Stimulated activated naive CD4-positive, alpha-beta T cell (primary cell): ENCODE results near the gene MAN1B1.

Experiments used
- DNase-seq, 6 experiments: peaks; one replicate each; lab custom pipeline; 2025; lab: John Stamatoyannopoulos, UW

Gene MAN1B1

GRCh38 chr9:137068539-137069507 lies 18.0 kb upstream of the MAN1B1 start:
- DNase-seq = no peak

GRCh38 chr9:137069508-137070091 lies 17.2 kb upstream of the MAN1B1 start:
- no peak for DNase-seq

DNA sequence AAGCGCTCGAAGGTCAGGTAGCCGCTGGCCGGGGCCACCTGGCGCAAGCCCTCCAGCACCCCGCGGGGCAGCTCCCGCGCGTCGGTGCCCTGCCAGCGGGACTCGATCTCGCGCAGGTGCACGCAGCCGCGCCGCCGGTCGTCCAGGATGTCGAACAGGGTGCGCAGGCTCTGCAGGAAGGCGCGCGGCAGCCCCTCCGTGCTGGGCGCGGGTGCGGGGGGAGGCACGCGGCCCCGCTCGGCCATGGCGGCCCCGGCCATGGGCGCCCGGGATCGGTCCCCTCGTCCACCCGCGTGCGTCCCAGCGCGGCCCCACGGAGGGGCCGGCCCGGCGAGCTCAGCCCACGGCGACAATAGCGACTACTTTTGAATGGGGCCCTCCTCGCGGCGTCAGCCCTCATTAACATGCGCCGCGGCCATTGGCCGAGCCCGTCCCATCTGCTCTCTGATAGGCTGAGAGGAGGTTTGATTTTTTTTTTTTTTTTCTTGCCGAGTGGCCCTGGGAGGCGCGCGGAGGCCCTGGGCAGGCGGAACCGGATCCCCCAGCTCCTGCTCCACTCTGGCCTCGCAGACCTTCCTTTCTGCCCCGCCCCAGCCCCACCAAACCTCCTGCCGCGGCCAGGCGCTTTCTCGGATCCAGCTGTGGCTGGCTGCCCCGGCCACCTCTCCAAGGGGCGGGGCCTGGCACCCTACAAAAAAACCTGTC lies 16.4 kb upstream of the MAN1B1 start, which contains the start of gene SAPCD2:
Gene SAPCD2 (minus strand): TSS at position 357 of the 705 bp plus-strand sequence. CDS start 97 bp downstream, at position 260.
- DNase-seq = peak; percentile 70 to 92 (median 82)

DNA sequence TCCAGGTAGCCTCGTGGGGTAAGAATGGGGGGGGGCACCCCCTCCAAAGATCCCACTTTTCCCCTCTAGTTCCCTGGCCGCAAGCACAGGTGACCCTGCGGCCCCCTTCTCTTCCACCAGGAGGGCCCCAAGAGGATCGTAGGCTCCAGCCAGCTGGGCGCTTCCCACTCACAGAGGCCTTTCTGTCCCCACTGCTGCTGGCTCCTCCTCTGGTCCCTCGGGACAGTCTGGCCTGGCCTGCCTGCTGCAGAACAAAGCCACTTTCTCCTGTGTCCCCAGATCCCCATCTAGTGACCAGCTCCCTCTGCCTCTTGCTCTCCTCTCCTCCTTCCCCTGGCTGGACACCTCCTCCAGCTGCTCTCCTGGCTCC lies 15.9 kb upstream of the MAN1B1 start:
- DNase-seq = no peak

- DNase-seq = no peak
Observed at GRCh38 chr9:137071282-137071681, 15.5 kb upstream of the MAN1B1 start.

DNA sequence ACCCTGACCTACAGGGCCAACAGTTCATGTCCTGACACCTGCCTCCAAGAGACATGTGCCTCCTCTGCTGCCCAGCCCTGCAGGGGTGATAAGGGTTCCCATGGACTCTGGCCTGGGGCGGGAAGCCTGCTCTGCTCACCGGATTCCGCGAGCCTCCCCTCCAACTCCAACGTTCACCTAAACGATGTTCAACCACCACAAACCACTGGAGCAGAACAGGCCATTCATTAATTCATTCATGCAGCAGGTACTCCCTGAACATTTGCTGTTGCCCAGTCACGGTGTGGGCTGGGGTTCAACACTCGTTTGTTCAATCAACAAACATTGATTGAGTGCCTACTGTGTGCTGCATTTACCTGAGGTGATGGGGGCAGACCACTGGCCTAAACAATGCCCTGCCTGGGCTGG lies 12.8 kb upstream of the MAN1B1 start:
- no peak for DNase-seq

- DNase-seq = no peak
Observed at GRCh38 chr9:137074657-137075274, 12.0 kb upstream of the MAN1B1 start.

- no peak for DNase-seq
Observed at GRCh38 chr9:137075275-137075775, 11.5 kb upstream of the MAN1B1 start.

DNA sequence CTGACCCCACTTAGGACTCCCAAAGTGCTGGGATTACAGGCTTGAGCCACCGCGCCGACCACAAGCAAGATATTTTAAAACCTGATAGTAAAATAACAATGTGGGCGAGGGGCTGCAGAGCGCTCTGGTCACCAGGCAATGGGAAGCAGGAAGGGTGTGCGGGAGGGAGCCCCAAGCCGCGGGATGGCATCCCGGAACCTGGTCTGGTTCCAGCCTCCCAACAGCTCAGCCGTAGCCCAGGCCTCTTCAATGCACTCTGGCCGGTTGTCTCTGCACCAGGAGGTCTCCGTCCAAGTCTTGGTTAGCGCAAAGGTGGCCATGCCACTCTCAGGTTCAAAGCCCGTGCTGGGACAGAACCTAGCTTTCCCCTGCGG lies 10.2 kb upstream of the MAN1B1 start:
- DNase-seq = no peak

- peak in 5 of 6 experiments; percentile 20 to 50 (median 34) for DNase-seq
Observed at GRCh38 chr9:137077010-137077747, 9.6 kb upstream of the MAN1B1 start, which contains the start of gene UAP1L1. UAP1L1 (plus strand) TSS chr9:137077517; CDS start chr9:137077533, 16 bp downstream.

GRCh38 chr9:137077758-137078693 lies 8.8 kb upstream of the MAN1B1 start:
- peak in 3 of 6 experiments; percentile 19 to 32 (median 30) for DNase-seq

DNA sequence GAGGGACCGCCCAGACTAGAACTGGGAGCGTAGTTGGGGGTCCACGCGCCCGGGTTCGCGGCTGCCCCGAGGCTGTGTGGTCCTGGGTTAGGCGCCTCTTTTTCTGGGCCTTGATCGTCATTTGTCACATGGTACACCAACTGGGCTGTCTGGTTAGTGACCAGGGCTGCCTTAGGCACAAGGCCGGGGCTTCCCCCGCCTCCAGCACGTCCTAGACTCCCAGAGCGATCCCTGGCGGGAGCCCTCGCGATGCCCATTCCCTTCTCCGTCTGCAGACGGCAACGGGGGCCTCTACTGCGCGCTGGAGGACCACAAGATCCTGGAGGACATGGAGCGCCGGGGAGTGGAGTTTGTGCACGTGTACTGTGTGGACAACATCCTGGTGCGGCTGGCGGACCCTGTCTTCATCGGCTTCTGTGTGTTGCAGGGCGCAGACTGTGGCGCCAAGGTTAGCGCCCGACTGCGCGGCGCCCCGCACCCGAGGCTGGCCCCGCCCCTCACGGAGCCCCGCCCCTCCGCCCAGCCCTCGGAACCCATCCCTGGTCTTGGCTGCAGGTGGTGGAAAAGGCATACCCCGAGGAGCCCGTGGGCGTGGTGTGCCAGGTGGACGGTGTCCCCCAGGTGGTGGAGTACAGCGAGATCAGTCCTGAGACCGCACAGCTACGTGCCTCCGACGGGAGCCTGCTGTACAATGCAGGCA lies 7.9 kb upstream of the MAN1B1 start:
- no peak for DNase-seq

- no peak for DNase-seq
Observed at GRCh38 chr9:137079401-137079787, 7.4 kb upstream of the MAN1B1 start.

DNA sequence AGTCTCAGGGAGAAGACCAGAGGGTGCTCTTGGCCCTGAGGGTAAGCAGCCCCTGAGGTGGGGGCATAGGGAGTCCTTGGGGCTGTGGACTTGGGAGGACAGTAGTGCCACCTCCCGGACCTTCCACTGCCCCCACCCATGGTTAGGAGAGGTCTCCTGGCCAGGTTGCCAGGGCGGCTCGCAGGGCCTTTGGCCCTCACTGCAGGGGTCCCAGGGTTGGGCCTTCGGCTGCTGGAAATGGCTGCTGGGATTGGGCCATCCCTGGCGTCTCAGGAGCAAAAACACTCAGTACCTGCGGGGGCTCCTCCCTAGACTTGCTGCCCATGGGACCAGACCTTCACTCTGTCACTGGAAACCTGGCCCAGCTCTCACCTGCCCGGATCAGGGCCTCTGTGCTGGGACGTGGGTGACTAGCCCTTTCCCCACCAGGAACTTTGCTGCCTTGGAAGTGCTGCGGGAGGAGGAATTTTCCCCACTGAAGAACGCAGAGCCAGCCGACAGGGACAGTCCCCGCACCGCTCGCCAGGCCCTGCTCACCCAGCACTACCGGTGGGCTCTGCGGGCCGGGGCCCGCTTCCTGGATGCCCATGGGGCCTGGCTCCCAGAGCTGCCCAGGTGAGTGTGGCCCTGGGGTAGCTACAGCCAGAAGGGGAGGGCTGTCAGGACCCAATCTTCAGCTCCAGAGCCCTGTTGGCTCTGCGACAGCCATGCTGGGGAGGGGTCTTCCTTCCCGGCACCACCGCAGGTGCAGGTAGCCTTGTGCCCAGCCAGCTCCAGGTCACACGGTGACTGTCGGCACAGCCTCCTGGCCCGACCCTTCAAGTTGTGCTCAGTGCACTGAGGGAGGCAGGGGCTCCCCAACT lies 6.3 kb upstream of the MAN1B1 start:
- no peak for DNase-seq

DNA sequence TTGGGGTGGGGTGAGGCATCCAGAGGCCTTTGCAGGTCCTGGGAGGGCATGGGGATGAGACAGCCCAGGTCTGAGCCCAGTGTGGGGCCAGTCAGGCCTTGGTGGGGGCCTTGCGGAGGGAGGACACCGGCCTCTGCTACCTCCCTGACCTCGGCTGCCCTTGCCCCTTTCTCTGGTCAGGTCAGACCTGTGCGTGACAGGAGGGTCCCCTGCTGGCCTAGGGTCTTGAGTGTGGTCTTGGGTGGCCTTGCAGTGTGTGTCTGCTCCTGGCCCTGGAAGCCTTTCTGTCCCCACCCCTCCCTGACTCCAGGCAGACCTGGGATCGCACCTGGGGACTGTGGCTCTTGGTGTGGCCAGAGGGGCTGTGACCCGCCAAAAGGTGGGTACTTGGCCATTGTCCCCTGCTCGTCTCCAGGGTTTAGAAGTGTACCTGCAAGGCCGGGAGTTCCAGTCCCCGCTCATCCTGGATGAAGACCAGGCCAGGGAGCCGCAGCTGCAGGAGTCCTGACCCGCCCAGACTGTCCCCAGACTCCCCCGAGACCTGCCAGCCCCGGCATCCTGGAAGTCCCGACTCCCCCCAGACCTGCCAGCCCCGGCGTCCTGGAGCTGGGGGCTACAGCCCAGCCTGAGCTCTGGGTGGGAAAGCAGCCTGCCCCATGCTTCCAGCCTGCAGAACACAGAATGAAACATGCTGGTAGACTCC lies 4.4 kb upstream of the MAN1B1 start:
- DNase-seq = no peak

DNA sequence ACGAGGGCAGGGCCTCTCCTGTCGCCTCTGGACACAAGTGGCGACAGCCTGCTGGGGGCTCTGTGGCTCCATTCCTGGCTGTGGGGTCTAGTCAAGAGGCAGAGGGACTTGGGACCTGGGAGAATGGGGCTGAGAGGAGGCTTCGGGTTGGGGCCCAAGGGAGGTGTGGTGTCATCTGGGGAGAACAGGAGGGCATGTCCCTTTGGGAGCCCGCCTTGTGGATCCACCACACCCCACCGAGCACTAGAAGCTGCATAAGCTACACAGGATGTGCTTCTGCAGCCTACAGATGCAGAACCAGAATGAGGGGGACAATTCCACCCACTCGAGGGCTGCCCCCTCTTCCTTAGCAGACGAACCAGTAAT lies 3.9 kb upstream of the MAN1B1 start:
- DNase-seq = no peak

GRCh38 chr9:137083394-137084004 lies 3.3 kb upstream of the MAN1B1 start:
- DNase-seq = no peak
